Measurements from ENCODE around the gene ICOSLG. TPM values are rescaled to one million over a fixed set of nuclear protein-coding genes. Genes with fewer than 3 reads are reported as not detected.
A peak's percentile ranks its signal among the peaks of the same experiment; 100 is the strongest.

The ICOSLG gene
- total RNA-seq, 1 experiment from 2014 or later: 9.0 TPM

- no peaks in the 10 kb centered on the region for H3K36me3 Mint-ChIP-seq
- no peak overlapping the region for H3K27ac Mint-ChIP-seq
- no peak overlapping the region for H3K4me3 Mint-ChIP-seq
- peaks cover 4% of the 10 kb centered on the region for H3K4me1 Mint-ChIP-seq
- ChIA-PET CTCF (interaction anchor here (0.6 to 1.4 kb wide), 7 partner anchors 13 to 1088 kb away, joined by 3 to 12 read pairs (median 3); no protein-coding TSS in a partner anchor), POLR2A (interaction anchor here (0.7 kb wide), 1 partner anchor 1640 kb away, joined by 3 read pairs; no protein-coding TSS in a partner anchor)
- DNase-seq (ENCODE audit: low spot score) (peak; percentile 66), ATAC-seq (peak; percentile 76)
- H3K9me3 Mint-ChIP-seq: no peaks in the 10 kb centered on the region
- TF ChIP-seq ZNF281 (CRISPR knock-in tag; IDR thresholded peaks at IDR 0.05) (no peak), CTCF (IDR thresholded peaks at IDR 0.05) (0 out of 2 replicates have a peak, but pooled peaks have one; percentile 13)
- H3K27me3 Mint-ChIP-seq (ENCODE audit: low read depth): no peaks in the 10 kb centered on the region
Observed at GRCh38 chr21:44267655-44268142, 27.0 kb upstream of the ICOSLG start.

GRCh38 chr21:44265734-44266270 is 25.1 kb upstream of the ICOSLG start:
- H3K9me3 Mint-ChIP-seq: no peaks in the 10 kb centered on the region
- ATAC-seq (no peak), DNase-seq (ENCODE audit: low spot score) (no peak)
- CTCF ChIA-PET: interaction anchor here (1.7 kb wide), 1 partner anchor 32 kb away, joined by 5 read pairs; no protein-coding TSS in a partner anchor
- no peaks in the 10 kb centered on the region for H3K27me3 Mint-ChIP-seq (ENCODE audit: low read depth)
- no peak overlapping the region for H3K27ac Mint-ChIP-seq
- peaks cover 4% of the 10 kb centered on the region for H3K4me1 Mint-ChIP-seq
- POLR2A ChIA-PET: no interaction called here
- no peak overlapping the region for H3K4me3 Mint-ChIP-seq
- H3K36me3 Mint-ChIP-seq: no peaks in the 10 kb centered on the region
- TF ChIP-seq E2F1 (CRISPR knock-in tag; IDR thresholded peaks at IDR 0.05): no peak
- TF ChIP-seq TEAD1 (CRISPR knock-in tag; IDR thresholded peaks at IDR 0.05): no peak
- no peak for TF ChIP-seq AR (CRISPR knock-in tag; IDR thresholded peaks at IDR 0.05)
- TF ChIP-seq NR1H2 (CRISPR knock-in tag; IDR thresholded peaks at IDR 0.05): no peak
- TF ChIP-seq ERG (CRISPR knock-in tag; IDR thresholded peaks at IDR 0.05): no peak
- TF ChIP-seq ZNF425 (CRISPR knock-in tag; conservative IDR thresholded peaks at IDR 0.05): no peak
- TF ChIP-seq ZNF232 (CRISPR knock-in tag; IDR thresholded peaks at IDR 0.05): no peak
- TF ChIP-seq FOXK1 (CRISPR knock-in tag; IDR thresholded peaks at IDR 0.05): no peak
- no peak for TF ChIP-seq ATF6 (CRISPR knock-in tag; IDR thresholded peaks at IDR 0.05)
- TF ChIP-seq HMGA2 (CRISPR knock-in tag; IDR thresholded peaks at IDR 0.05): no peak
- no peak for TF ChIP-seq CTCF (IDR thresholded peaks at IDR 0.05)
- TF ChIP-seq PRRX2 (CRISPR knock-in tag; IDR thresholded peaks at IDR 0.05): no peak
- TF ChIP-seq NFE2L1 (CRISPR knock-in tag; IDR thresholded peaks at IDR 0.05): no peak
- no peak for TF ChIP-seq MLX (CRISPR knock-in tag; IDR thresholded peaks at IDR 0.05)
- TF ChIP-seq ZNF416 (CRISPR knock-in tag; IDR thresholded peaks at IDR 0.05): no peak

Measured in WTC11 (cell line).